MM.1S (cell line): ENCODE results near the gene CLEC2B.

ENCODE experiments used
- EZH2 ChIP-seq: fragments of 300-600 bp; sonication (generic); optimal IDR thresholded peaks from 2 replicates; pipeline ENCODE3; 2017; ENCODE audit warnings: low read depth, mild to moderate bottlenecking, antibody characterized with exemption, low read length, mixed read lengths
- TF ChIP-seq, protein P1 (sequence below): fragments of 300-600 bp; sonication (generic); IDR thresholded peaks from 2 replicates; pipeline ENCODE4 v1.5.1; 2016; ENCODE audit warnings: antibody characterized with exemption, low read length, mixed read lengths

DNA sequence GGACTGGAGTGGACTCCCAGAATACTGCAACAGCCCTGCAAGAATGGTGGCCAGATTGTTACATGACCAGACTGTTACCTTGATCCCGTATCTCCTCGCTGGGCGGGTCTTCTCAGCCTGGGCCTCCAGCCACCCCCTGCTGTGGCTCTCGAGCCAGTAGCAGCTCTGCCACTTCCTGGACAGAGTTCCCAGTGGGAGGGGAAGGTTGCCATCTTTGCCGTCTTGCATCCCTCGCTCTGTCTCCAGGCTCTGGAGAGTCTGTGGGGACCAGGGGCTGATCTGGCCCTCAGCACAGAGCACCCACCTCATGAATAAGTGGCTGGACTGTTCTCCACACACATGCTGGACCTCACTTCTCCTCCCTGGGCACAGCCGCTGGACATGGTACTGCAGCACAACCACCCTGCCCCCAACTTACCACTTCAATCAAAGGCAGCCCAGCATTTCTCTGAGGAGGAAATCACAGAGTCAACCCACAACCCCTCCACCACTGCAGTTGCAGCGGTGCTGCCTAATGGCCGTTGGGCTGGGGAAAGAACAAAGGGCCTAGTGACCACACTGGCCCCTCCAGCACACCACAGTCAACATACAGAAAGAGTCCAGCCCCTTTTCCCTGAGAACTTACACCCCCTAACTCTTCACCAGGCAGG is 48.7 kb downstream of the CLEC2B start:
- TF ChIP-seq, protein P1, sequence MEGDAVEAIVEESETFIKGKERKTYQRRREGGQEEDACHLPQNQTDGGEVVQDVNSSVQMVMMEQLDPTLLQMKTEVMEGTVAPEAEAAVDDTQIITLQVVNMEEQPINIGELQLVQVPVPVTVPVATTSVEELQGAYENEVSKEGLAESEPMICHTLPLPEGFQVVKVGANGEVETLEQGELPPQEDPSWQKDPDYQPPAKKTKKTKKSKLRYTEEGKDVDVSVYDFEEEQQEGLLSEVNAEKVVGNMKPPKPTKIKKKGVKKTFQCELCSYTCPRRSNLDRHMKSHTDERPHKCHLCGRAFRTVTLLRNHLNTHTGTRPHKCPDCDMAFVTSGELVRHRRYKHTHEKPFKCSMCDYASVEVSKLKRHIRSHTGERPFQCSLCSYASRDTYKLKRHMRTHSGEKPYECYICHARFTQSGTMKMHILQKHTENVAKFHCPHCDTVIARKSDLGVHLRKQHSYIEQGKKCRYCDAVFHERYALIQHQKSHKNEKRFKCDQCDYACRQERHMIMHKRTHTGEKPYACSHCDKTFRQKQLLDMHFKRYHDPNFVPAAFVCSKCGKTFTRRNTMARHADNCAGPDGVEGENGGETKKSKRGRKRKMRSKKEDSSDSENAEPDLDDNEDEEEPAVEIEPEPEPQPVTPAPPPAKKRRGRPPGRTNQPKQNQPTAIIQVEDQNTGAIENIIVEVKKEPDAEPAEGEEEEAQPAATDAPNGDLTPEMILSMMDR = no peak
- TF ChIP-seq EZH2 = no peak
